ENCODE measurements around the gene NPIPA8. TPM values are rescaled to one million over a fixed set of nuclear protein-coding genes. Genes with fewer than 3 reads are reported as not detected.
"Not testable (repeated sequence)": the region's sequence is repeated elsewhere in the genome, so short reads cannot be mapped to it uniquely, and the experiment has no call there.

NPIPA8 gene
- total and polyA plus RNA-seq, 2 of the 4 experiments (the other 2 are of a cell fraction): 1.1 to 17.6 TPM

DNA sequence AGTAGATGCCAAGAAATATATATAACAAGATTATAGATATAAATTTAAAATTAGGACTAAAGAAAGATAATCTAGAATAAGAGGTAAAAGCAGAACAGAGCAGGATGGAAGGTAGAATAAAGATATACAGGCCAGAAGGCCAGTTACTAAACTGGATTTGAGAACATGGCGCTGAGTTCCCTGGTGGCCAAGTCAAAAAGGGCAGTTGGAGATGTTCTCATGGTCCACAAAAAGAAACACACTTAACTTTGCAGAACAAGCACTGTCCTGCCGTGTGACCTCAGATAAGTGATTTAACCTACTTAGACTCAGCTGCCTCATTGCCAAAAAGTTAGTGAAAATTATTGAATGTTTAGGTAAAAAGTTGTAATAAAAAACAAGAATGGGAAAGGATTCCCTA is 27.4 kb downstream of the NPIPA8 start:
- DNase-seq; H4K5ac ChIP-seq (ENCODE audit: low read depth, low read length); H3K79me1 ChIP-seq (ENCODE audit: low read depth in 1 of 2, low read length in 2 of 2); H2BK15ac ChIP-seq (ENCODE audit: low read depth, low read length); in situ Hi-C loops (cut with MboI; ENCODE audit: low sequenced_read_pairs); H3K56ac ChIP-seq (ENCODE audit: extremely low read depth, insufficient read depth, low read length); BruUV-seq (replicated peaks); H3K4me2 ChIP-seq (ENCODE audit: low read depth, low read length); H4K91ac ChIP-seq (ENCODE audit: insufficient read depth, low read depth, low read length); CTCF ChIA-PET; H2AK5ac ChIP-seq (ENCODE audit: low read depth, low read length); H3K4ac ChIP-seq (ENCODE audit: low read depth, low read length); H3K36me3 ChIP-seq (ENCODE audit: control insufficient read depth, insufficient read depth, low read length); dilution Hi-C loops (cut with HindIII; ENCODE audit: low sequenced_read_pairs, unreplicated experiment); H3K27ac ChIP-seq (ENCODE audit: insufficient read depth, low read length); H2BK20ac ChIP-seq (ENCODE audit: low read depth, low read length); H3K23ac ChIP-seq (ENCODE audit: low read depth, low read length); H3K27me3 ChIP-seq (ENCODE audit: control insufficient read depth, insufficient read depth, low read length); H3K14ac ChIP-seq (replicated peaks; ENCODE audit: low read depth, low read length); H3K18ac ChIP-seq (ENCODE audit: low read depth, low read length); H2BK5ac ChIP-seq (ENCODE audit: low read depth, low read length, poor library complexity, severe bottlenecking); H2BK120ac ChIP-seq (ENCODE audit: low read depth, low read length); H3K4me1 ChIP-seq (ENCODE audit: control insufficient read depth, insufficient read depth, low read length); POLR2A ChIA-PET (ENCODE audit: unreplicated experiment); H3K9me1 ChIP-seq (ENCODE audit: insufficient read depth, low read length); H2AFZ ChIP-seq (replicated peaks; ENCODE audit: low read length, poor library complexity); H3K9me3 ChIP-seq (ENCODE audit: control insufficient read depth, insufficient read depth, low read length); H4K20me1 ChIP-seq (ENCODE audit: insufficient read depth, low read length); H2AK9ac ChIP-seq (replicated peaks; ENCODE audit: low read depth, low read length, poor library complexity); H4K8ac ChIP-seq (ENCODE audit: low read depth in 2 of 2, low read length in 2 of 2); H3K4me3 ChIP-seq (ENCODE audit: insufficient read depth, low read depth, low read length); intact Hi-C loops (cut with micrococcal nuclease); ATAC-seq (ENCODE audit: low read depth); H3K9ac ChIP-seq (ENCODE audit: low read depth, low read length): not testable (repeated sequence)
- no CpG with 5 or more reads among the region's 2 CpGs for WGBS, 2 experiments (ENCODE audit: extremely low coverage in 2 of 2, insufficient read length in 1 of 2)

DNA sequence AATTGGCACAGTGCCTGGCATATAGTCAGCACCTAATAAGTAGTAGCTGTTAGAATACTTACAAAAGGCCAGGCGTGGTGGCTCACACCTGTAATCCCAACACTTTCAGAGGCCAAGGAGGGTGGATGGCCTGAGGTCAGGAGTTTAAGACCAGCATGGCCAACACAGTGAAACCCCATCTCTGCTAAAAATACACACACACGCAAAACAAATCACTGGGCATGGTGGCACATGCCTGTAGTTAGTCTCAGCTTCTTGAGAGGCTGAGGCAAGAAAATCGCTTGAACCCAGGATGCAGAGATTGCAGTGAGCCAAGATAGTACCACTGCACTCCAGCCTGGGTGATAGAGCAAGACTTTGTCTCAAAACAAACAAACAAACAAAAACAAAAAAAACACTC is 29.3 kb downstream of the NPIPA8 start:
- intact Hi-C loops (cut with micrococcal nuclease); H4K91ac ChIP-seq (ENCODE audit: insufficient read depth, low read depth, low read length); H3K9ac ChIP-seq (ENCODE audit: low read depth, low read length); H2BK15ac ChIP-seq (ENCODE audit: low read depth, low read length); ATAC-seq (ENCODE audit: low read depth); H3K56ac ChIP-seq (ENCODE audit: extremely low read depth, insufficient read depth, low read length); H4K8ac ChIP-seq (ENCODE audit: low read depth in 2 of 2, low read length in 2 of 2); H3K79me1 ChIP-seq (ENCODE audit: low read depth in 1 of 2, low read length in 2 of 2); H3K27me3 ChIP-seq (ENCODE audit: control insufficient read depth, insufficient read depth, low read length); H4K5ac ChIP-seq (ENCODE audit: low read depth, low read length); H2BK120ac ChIP-seq (ENCODE audit: low read depth, low read length); DNase-seq; H2BK20ac ChIP-seq (ENCODE audit: low read depth, low read length); H2AK9ac ChIP-seq (replicated peaks; ENCODE audit: low read depth, low read length, poor library complexity); H3K4me3 ChIP-seq (ENCODE audit: insufficient read depth, low read depth, low read length); CTCF ChIA-PET; H3K9me1 ChIP-seq (ENCODE audit: insufficient read depth, low read length); in situ Hi-C loops (cut with MboI; ENCODE audit: low sequenced_read_pairs); H3K27ac ChIP-seq (ENCODE audit: insufficient read depth, low read length); BruUV-seq (replicated peaks); H3K4me2 ChIP-seq (ENCODE audit: low read depth, low read length); H2BK5ac ChIP-seq (ENCODE audit: low read depth, low read length, poor library complexity, severe bottlenecking); H2AFZ ChIP-seq (replicated peaks; ENCODE audit: low read length, poor library complexity); H3K36me3 ChIP-seq (ENCODE audit: control insufficient read depth, insufficient read depth, low read length); H3K18ac ChIP-seq (ENCODE audit: low read depth, low read length); H3K4me1 ChIP-seq (ENCODE audit: control insufficient read depth, insufficient read depth, low read length); H3K14ac ChIP-seq (replicated peaks; ENCODE audit: low read depth, low read length); H3K9me3 ChIP-seq (ENCODE audit: control insufficient read depth, insufficient read depth, low read length); H3K23ac ChIP-seq (ENCODE audit: low read depth, low read length); H3K4ac ChIP-seq (ENCODE audit: low read depth, low read length); H2AK5ac ChIP-seq (ENCODE audit: low read depth, low read length); H4K20me1 ChIP-seq (ENCODE audit: insufficient read depth, low read length); POLR2A ChIA-PET (ENCODE audit: unreplicated experiment); dilution Hi-C loops (cut with HindIII; ENCODE audit: low sequenced_read_pairs, unreplicated experiment): not testable (repeated sequence)
- WGBS, 2 experiments (ENCODE audit: extremely low coverage in 2 of 2, insufficient read length in 1 of 2): no CpG with 5 or more reads among the region's 3 CpGs

All from IMR-90 (cell line).